GM18858 (cell line): ENCODE measurements around the gene UBXN6.

Experiments used
- ATAC-seq: cut with Tn5 transposase; IDR thresholded peaks from one replicate; pipeline ENCODE4 v1.9.1; 2021; ENCODE audit not compliant: unreplicated experiment

The UBXN6 gene

GRCh38 chr19:4456843-4457653 is 546 bp downstream of the UBXN6 start:
- no peak for ATAC-seq

- ATAC-seq, result no peak
Measured at GRCh38 chr19:4456476-4456842, 1.1 kb downstream of the UBXN6 start.

GRCh38 chr19:4455719-4456475 is 1.7 kb downstream of the UBXN6 start:
- no peak for ATAC-seq

GRCh38 chr19:4454747-4455718 is 2.6 kb downstream of the UBXN6 start:
- ATAC-seq, result no peak

- ATAC-seq, result no peak
Measured at GRCh38 chr19:4453232-4454179, 4.1 kb downstream of the UBXN6 start.

- no peak for ATAC-seq
Measured at GRCh38 chr19:4452230-4452990, 5.2 kb downstream of the UBXN6 start.

- ATAC-seq, result no peak
Measured at GRCh38 chr19:4449639-4450028, 8.0 kb downstream of the UBXN6 start.

GRCh38 chr19:4449022-4449638 is 8.5 kb downstream of the UBXN6 start:
- no peak for ATAC-seq

GRCh38 chr19:4448147-4448985 is 9.2 kb downstream of the UBXN6 start:
- no peak for ATAC-seq

GRCh38 chr19:4447327-4448146 is 10.1 kb downstream of the UBXN6 start:
- no peak for ATAC-seq

GRCh38 chr19:4446704-4447200 is 10.8 kb downstream of the UBXN6 start:
- ATAC-seq, result no peak

- ATAC-seq, result no peak
Measured at GRCh38 chr19:4445963-4446703, 11.5 kb downstream of the UBXN6 start.

GRCh38 chr19:4444765-4445741 is 12.5 kb downstream of the UBXN6 start:
- ATAC-seq, result no peak

GRCh38 chr19:4443966-4444764 is 13.4 kb downstream of the UBXN6 start:
- ATAC-seq, result no peak
